Caco-2 (cell line): ENCODE data around the gene CCDC85C. TPM values are rescaled to one million over a fixed set of nuclear protein-coding genes. Genes with fewer than 3 reads are reported as not detected.
A peak's percentile ranks its signal among the peaks of the same experiment; 100 is the strongest.

Source experiments
- BruUV-seq: library from RNA; stranded (reverse); fragments of 400-500 nt; replicated peaks from 2 replicates; lab custom pipeline; 2021; lab: Mats Ljungman, UMichigan
- CTCF ChIA-PET: fragments of 300-600 bp; sonication (Branson Sonifier 250); formaldehyde crosslinking; loops from one replicate; lab custom pipeline; 2022; ENCODE audit warnings: antibody characterized with exemption; lab: Charles Lee
- POLR2A ChIA-PET: fragments of 300-600 bp; sonication (Branson Sonifier 250); formaldehyde crosslinking; loops from one replicate; lab custom pipeline; 2022; ENCODE audit warnings: antibody characterized with exemption; lab: Charles Lee
- DNase-seq, 2 experiments: peaks; one replicate each; pipeline versions ENCODE4 v3.0.0 to v3.0.0-alpha.2; 2020 to 2022
- H3K27me3 ChIP-seq: replicated peaks from 2 replicates; pipeline ENCODE4 v1.6.0; 2011; ENCODE audit warnings: low read length; ENCODE audit not compliant: control insufficient read depth, insufficient read depth
- H3K36me3 ChIP-seq: 2 replicates; pipeline ENCODE4 v1.5.1; 2011; ENCODE audit warnings: low read length; ENCODE audit not compliant: control insufficient read depth, insufficient read depth
- H3K4me1 ChIP-seq: fragments of 250-450 bp; sonication (Bioruptor Pico); 2 replicates; pipeline ENCODE4 v1.5.1; 2020; ENCODE audit warnings: mild to moderate bottlenecking
- H3K4me3 ChIP-seq: 2 replicates; pipeline ENCODE4 v1.5.1; 2011; ENCODE audit warnings: low read depth, mild to moderate bottlenecking, control low read depth, low read length
- H3K9me3 ChIP-seq: fragments of 250-450 bp; sonication (Bioruptor Pico); 2 replicates; pipeline ENCODE4 v1.5.1; 2020; ENCODE audit warnings: mild to moderate bottlenecking, moderate library complexity
- H3K27ac Mint-ChIP-seq: one replicate; pipeline ENCODE4 v1.8.0; 2022; ENCODE audit warnings: mixed read lengths; ENCODE audit not compliant: unreplicated experiment
- H3K27me3 Mint-ChIP-seq: one replicate; pipeline ENCODE4 v1.8.0; 2022; ENCODE audit warnings: mixed read lengths; ENCODE audit not compliant: insufficient read depth, unreplicated experiment
- H3K36me3 Mint-ChIP-seq: one replicate; pipeline ENCODE4 v1.8.0; 2022; ENCODE audit warnings: mild to moderate bottlenecking, mixed read lengths; ENCODE audit not compliant: insufficient read depth, unreplicated experiment
- H3K4me1 Mint-ChIP-seq: one replicate; pipeline ENCODE4 v1.8.0; 2022; ENCODE audit warnings: low read depth, mixed read lengths; ENCODE audit not compliant: unreplicated experiment
- H3K4me3 Mint-ChIP-seq: one replicate; pipeline ENCODE4 v1.8.0; 2022; ENCODE audit warnings: mild to moderate bottlenecking, moderate library complexity, mixed read lengths; ENCODE audit not compliant: unreplicated experiment
- H3K9me3 Mint-ChIP-seq: one replicate; pipeline ENCODE4 v1.8.0; 2022; ENCODE audit warnings: mixed read lengths; ENCODE audit not compliant: unreplicated experiment
- intact Hi-C: fragments of 100-400 bp; cut with micrococcal nuclease; formaldehyde crosslinking; loops from one replicate; pipeline ENCODE4 v1.10.0; 2022; ENCODE audit not compliant: unreplicated experiment
- total RNA-seq: library from RNA; stranded (reverse); gene quantifications from 2 replicates; pipeline ENCODE4 v1.2.3, GENCODE V29; 2022
- TF ChIP-seq, protein P1 (sequence below), 2 experiments: fragments of 200-600 bp in 1 of 2; IDR thresholded peaks; 1 replicate in 1 of 2; 2 replicates in 1 of 2; pipeline versions ENCODE4 v1.5.1 to v1.8.0; 2011 to 2022; ENCODE audit warnings: antibody characterized with exemption in 1 of 2, control low read depth in 1 of 2, inconsistent platforms in 1 of 2, low read depth in 1 of 2, low read length in 1 of 2, mild to moderate bottlenecking in 1 of 2, moderate library complexity in 1 of 2; ENCODE audit not compliant: insufficient read depth in 1 of 2, severe bottlenecking in 1 of 2, unreplicated experiment in 1 of 2

Gene CCDC85C
- total RNA-seq, 1 experiment from 2014 or later: 76.2 TPM

DNA sequence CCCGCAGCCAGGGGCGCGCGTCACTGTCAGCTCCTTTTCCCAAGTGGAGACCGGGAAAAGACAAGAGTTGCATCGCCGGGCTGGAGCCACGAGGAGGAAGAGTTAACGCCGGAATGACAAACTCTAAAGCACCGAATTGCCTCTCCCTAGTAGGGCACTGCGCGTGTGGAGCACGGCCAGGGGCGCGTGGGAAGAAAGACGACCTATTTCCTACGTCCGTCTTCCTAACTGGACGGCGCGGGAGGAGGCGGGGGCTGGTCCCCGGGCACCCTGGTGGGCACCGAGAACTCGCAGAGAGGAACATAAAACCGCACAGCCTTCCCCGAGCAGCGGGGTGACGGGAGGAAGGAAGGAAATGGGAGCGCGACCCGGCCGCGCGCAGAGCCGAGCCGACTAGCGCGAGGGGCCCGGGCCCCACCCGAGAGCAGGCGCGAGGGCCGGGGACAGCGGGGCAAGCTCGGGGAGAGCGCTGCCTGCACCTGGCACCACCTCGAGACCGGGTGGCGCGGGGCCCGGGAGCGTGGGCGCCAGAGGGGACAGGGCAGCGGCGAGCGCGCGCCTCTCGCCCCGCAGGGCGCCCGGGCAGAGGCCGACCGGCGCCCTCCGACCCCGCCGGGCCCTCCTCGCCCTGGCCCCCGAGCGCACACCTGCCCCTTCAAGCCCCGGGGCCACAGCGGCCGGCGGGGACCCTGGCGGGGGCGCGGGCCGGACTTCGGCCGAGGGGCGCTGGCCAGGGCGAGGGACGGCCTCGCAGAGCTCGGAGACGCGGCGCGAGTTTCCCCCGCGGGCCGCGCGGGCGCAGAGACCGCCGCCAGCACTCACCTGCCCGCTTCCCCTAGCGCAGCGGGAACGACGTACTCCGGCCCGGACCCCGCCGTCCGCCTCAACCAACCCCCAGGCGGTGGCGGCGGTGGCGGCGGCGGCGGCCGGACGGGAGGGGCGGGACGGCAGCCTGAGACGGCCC, 123.8 kb downstream of the CCDC85C start, which contains the start of gene SETD3:
SETD3 (minus strand) TSS at position 954 of the 964 bp plus-strand sequence. CDS start 15,054 bp downstream, outside the sequence.
- no peaks in the 10 kb centered on the region for H3K27me3 Mint-ChIP-seq
- peak within 1 kb of the TSS; percentile 95 for H3K4me3 Mint-ChIP-seq
- TF ChIP-seq, protein P1, sequence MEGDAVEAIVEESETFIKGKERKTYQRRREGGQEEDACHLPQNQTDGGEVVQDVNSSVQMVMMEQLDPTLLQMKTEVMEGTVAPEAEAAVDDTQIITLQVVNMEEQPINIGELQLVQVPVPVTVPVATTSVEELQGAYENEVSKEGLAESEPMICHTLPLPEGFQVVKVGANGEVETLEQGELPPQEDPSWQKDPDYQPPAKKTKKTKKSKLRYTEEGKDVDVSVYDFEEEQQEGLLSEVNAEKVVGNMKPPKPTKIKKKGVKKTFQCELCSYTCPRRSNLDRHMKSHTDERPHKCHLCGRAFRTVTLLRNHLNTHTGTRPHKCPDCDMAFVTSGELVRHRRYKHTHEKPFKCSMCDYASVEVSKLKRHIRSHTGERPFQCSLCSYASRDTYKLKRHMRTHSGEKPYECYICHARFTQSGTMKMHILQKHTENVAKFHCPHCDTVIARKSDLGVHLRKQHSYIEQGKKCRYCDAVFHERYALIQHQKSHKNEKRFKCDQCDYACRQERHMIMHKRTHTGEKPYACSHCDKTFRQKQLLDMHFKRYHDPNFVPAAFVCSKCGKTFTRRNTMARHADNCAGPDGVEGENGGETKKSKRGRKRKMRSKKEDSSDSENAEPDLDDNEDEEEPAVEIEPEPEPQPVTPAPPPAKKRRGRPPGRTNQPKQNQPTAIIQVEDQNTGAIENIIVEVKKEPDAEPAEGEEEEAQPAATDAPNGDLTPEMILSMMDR (IDR thresholded peaks at IDR 0.05; ENCODE audit: insufficient read depth in 1 of 2, low read depth in 1 of 2, low read length in 1 of 2, severe bottlenecking in 1 of 2, unreplicated experiment in 1 of 2): no peak
- peaks cover 22% of the 10 kb centered on the region for H3K36me3 Mint-ChIP-seq
- peak; percentile 43 to 45 for DNase-seq
- CTCF ChIA-PET: interaction anchor here (0.6 to 1.3 kb wide), 3 partner anchors 19 to 142 kb away, joined by 3 to 6 read pairs (median 3); no protein-coding TSS in a partner anchor
- no peaks in the 10 kb centered on the region for H3K9me3 ChIP-seq
- H3K4me1 Mint-ChIP-seq: peaks cover 37% of the 10 kb centered on the region
- peak within 1 kb of the TSS; percentile 100 for H3K27ac Mint-ChIP-seq
- H3K4me1 ChIP-seq: peaks cover 21% of the 10 kb centered on the region
- intact Hi-C loops: loop anchor here (1.0 to 2.0 kb wide), 2 partner anchors 20 to 57 kb away; no protein-coding TSS in a partner anchor
- POLR2A ChIA-PET: interaction anchor here (0.5 to 1.2 kb wide), 21 partner anchors 8 to 1220 kb away, joined by 3 to 18 read pairs (median 5); partner anchors contain the start of genes CCDC85C and CYP46A1
- H3K9me3 Mint-ChIP-seq: no peaks in the 10 kb centered on the region
- H3K27me3 ChIP-seq: no peaks in the 10 kb centered on the region
- H3K36me3 ChIP-seq: no peaks in the 10 kb centered on the region
- BruUV-seq: no TSS peak
- peak within 1 kb of the TSS; percentile 92 for H3K4me3 ChIP-seq

DNA sequence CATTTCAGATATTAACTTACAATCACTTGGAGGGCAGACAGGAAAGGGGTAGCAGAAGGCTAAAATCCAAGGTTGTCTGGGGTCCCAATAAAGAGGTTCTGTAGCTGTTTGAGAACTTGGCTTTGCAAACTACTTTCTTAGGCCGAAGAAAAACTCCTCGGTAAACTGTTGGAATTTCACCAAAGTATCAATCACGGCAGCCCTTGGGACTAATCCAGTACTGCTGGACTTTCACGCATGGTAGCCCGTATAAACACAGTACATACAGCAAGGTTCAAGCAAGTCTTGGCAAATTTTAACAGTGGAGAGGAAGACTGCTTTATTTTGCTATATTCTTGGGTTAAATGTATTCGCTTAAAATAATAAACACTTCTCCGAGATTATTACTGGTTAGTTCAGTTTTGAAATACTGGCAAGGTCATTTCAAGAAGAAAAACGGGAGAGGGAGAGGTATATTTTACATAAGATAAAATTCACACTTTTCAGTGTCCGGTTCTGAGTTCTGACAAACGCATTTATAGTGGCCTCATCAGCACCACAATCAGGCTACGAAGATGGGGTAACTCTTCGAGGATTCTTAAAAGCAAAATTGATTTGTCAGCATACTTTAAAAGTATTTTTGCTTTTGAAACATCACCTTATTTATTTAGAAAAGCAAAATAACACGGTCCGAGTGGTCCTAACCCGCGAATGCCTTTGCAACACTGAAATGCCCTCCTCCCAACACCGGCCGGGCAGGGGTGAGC, 124.7 kb downstream of the CCDC85C start:
- Mint-ChIP-seq H3K27me3 (no peaks in the 10 kb centered on the region), H3K4me1 (peaks cover 38% of the 10 kb centered on the region), H3K36me3 (peaks cover 22% of the 10 kb centered on the region), H3K9me3 (no peaks in the 10 kb centered on the region), H3K27ac (peak overlapping the region; percentile 69), H3K4me3 (peak overlapping the region; percentile 91)
- BruUV-seq: no TSS peak
- Histone ChIP-seq H3K27me3 (no peaks in the 10 kb centered on the region), H3K36me3 (no peaks in the 10 kb centered on the region), H3K9me3 (no peaks in the 10 kb centered on the region), H3K4me3 (peak overlapping the region; percentile 92), H3K4me1 (peaks cover 24% of the 10 kb centered on the region)
- intact Hi-C loops: loop anchor here (1.0 kb wide), 1 partner anchor 19 kb away; no protein-coding TSS in a partner anchor
- POLR2A ChIA-PET: no interaction called here
- DNase-seq: no peak
- TF ChIP-seq, protein P1 (IDR thresholded peaks at IDR 0.05; ENCODE audit: insufficient read depth in 1 of 2, low read depth in 1 of 2, low read length in 1 of 2, severe bottlenecking in 1 of 2, unreplicated experiment in 1 of 2): no peak
- CTCF ChIA-PET: no interaction called here

DNA sequence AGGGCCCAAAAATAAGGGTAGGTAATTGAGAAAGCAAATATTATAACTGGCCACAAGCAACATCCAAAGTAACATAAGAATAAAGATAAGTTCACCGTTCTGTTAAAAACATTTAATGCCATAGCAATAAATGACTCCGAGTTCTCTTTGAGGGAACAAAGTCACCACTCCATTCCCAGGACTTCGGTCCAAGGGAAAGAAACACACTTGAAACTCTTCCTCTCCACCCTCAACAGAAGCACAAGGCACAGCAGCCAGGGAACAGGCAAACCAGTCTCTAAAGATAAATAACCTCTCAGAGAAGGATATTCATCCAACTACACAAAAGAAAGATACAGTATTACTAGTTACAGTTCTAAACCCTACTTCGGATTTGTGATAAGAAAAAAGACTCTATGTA, 125.9 kb downstream of the CCDC85C start:
- peaks cover 24% of the 10 kb centered on the region for H3K4me1 ChIP-seq
- BruUV-seq: no TSS peak
- H3K27ac Mint-ChIP-seq: peak overlapping the region; percentile 65

More for the DNA sequence above, 125.9 kb downstream of the CCDC85C start:
- CTCF ChIA-PET: no interaction called here
- Histone ChIP-seq H3K9me3 (no peaks in the 10 kb centered on the region), H3K4me3 (no peak overlapping the region), H3K36me3 (no peaks in the 10 kb centered on the region), H3K27me3 (no peaks in the 10 kb centered on the region)
- TF ChIP-seq, protein P1 (IDR thresholded peaks at IDR 0.05; ENCODE audit: insufficient read depth in 1 of 2, low read depth in 1 of 2, low read length in 1 of 2, severe bottlenecking in 1 of 2, unreplicated experiment in 1 of 2): no peak
- H3K4me3 Mint-ChIP-seq: peak overlapping the region; percentile 91
- no peaks in the 10 kb centered on the region for H3K9me3 Mint-ChIP-seq
- DNase-seq: no peak
- intact Hi-C loops: no loop called here
- no peaks in the 10 kb centered on the region for H3K27me3 Mint-ChIP-seq
- POLR2A ChIA-PET: no interaction called here
- peaks cover 22% of the 10 kb centered on the region for H3K36me3 Mint-ChIP-seq
- H3K4me1 Mint-ChIP-seq: peaks cover 26% of the 10 kb centered on the region
